ENCODE data around the gene KRTAP10-7. TPM values are rescaled to one million over a fixed set of nuclear protein-coding genes. Genes with fewer than 3 reads are reported as not detected.

The KRTAP10-7 gene
- total and polyA plus RNA-seq, 2 experiments from 2014 or later = not detected

DNA sequence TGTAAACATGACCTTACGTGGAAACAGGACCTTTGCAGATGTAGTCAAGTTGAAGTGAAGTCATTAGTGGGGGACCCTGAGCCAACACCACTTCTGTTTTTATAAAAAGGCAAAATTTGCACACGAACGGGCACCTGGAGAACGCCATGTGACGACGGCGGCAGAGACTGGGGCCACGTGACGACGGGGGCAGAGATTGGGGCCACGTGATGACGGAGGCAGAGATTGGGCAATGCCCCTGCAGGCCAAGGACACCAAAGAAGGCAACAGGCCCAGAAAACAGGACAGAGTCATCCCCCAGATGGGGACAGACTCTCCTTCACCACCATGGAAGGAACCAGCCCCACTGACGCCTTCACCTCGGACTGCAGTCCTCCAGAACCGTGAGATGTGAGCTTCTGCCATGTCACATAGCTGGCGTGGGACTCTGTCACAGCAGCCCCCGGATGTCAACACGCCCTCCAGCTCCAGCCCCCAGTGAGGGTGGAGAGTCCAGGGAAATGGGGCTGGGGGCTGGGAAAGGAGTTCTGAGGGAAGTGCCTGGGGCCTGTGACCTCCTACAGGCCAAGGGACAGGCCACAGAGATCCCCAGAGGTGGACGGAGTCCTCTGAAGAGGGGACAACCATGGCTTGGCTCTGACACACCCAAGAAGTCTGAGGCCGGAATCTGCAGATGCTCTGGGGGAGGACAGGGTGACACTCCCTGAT lies 50.0 kb downstream of the KRTAP10-7 start:
- TF ChIP-seq POLR2AphosphoS5 (IDR thresholded peaks at IDR 0.05; ENCODE audit: low read depth) = no peak
- TF ChIP-seq, protein P1, sequence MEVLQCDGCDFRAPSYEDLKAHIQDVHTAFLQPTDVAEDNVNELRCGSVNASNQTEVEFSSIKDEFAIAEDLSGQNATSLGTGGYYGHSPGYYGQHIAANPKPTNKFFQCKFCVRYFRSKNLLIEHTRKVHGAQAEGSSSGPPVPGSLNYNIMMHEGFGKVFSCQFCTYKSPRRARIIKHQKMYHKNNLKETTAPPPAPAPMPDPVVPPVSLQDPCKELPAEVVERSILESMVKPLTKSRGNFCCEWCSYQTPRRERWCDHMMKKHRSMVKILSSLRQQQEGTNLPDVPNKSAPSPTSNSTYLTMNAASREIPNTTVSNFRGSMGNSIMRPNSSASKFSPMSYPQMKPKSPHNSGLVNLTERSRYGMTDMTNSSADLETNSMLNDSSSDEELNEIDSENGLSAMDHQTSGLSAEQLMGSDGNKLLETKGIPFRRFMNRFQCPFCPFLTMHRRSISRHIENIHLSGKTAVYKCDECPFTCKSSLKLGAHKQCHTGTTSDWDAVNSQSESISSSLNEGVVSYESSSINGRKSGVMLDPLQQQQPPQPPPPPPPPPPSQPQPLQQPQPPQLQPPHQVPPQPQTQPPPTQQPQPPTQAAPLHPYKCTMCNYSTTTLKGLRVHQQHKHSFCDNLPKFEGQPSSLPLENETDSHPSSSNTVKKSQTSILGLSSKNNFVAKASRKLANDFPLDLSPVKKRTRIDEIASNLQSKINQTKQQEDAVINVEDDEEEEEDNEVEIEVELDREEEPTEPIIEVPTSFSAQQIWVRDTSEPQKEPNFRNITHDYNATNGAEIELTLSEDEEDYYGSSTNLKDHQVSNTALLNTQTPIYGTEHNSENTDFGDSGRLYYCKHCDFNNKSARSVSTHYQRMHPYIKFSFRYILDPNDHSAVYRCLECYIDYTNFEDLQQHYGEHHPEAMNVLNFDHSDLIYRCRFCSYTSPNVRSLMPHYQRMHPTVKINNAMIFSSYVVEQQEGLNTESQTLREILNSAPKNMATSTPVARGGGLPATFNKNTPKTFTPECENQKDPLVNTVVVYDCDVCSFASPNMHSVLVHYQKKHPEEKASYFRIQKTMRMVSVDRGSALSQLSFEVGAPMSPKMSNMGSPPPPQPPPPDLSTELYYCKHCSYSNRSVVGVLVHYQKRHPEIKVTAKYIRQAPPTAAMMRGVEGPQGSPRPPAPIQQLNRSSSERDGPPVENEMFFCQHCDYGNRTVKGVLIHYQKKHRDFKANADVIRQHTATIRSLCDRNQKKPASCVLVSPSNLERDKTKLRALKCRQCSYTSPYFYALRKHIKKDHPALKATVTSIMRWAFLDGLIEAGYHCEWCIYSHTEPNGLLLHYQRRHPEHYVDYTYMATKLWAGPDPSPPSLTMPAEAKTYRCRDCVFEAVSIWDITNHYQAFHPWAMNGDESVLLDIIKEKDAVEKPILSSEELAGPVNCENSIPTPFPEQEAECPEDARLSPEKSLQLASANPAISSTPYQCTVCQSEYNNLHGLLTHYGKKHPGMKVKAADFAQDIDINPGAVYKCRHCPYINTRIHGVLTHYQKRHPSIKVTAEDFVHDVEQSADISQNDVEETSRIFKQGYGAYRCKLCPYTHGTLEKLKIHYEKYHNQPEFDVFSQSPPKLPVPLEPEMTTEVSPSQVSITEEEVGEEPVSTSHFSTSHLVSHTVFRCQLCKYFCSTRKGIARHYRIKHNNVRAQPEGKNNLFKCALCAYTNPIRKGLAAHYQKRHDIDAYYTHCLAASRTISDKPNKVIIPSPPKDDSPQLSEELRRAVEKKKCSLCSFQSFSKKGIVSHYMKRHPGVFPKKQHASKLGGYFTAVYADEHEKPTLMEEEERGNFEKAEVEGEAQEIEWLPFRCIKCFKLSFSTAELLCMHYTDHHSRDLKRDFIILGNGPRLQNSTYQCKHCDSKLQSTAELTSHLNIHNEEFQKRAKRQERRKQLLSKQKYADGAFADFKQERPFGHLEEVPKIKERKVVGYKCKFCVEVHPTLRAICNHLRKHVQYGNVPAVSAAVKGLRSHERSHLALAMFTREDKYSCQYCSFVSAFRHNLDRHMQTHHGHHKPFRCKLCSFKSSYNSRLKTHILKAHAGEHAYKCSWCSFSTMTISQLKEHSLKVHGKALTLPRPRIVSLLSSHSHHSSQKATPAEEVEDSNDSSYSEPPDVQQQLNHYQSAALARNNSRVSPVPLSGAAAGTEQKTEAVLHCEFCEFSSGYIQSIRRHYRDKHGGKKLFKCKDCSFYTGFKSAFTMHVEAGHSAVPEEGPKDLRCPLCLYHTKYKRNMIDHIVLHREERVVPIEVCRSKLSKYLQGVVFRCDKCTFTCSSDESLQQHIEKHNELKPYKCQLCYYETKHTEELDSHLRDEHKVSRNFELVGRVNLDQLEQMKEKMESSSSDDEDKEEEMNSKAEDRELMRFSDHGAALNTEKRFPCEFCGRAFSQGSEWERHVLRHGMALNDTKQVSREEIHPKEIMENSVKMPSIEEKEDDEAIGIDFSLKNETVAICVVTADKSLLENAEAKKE (CRISPR knock-in tag; IDR thresholded peaks at IDR 0.05) = no peak
- TF ChIP-seq NANOG (IDR thresholded peaks at IDR 0.05; ENCODE audit: borderline replicate concordance) = no peak
- Histone ChIP-seq H3F3A (replicated peaks; ENCODE audit: low read depth) (no peaks in the 10 kb centered on the region), H3K27ac (ENCODE audit: low read depth) (no peak overlapping the region), H3K36me3 (ENCODE audit: insufficient read depth) (no peaks in the 10 kb centered on the region), H4K20me1 (replicated peaks; ENCODE audit: insufficient read depth) (no peaks in the 10 kb centered on the region), H3K79me2 (replicated peaks; ENCODE audit: insufficient read depth) (no peaks in the 10 kb centered on the region), H3K4me2 (no peak overlapping the region), H3K4me1 (ENCODE audit: insufficient read depth) (no peaks in the 10 kb centered on the region), H3K9me2 (ENCODE audit: insufficient read depth) (no peaks in the 10 kb centered on the region), H3K27me3 (ENCODE audit: insufficient read depth) (no peaks in the 10 kb centered on the region), H3K4me3 (no peak overlapping the region), H2AFZ (no peak overlapping the region)
- Mint-ChIP-seq H3K27ac (no peak overlapping the region), H3K4me1 (peaks cover 10% of the 10 kb centered on the region), H3K27me3 (ENCODE audit: insufficient read depth, low read depth, poor library complexity) (peaks cover 11% of the 10 kb centered on the region), H3K36me3 (ENCODE audit: low read depth) (no peaks in the 10 kb centered on the region; the same call in 2 of the 3 replicates), H3K9me3 (peaks cover 7% of the 10 kb centered on the region; the same call in 1 of the 3 replicates), H3K4me3 (no peak overlapping the region)
- DNase-seq (ENCODE audit: low spot score) = no peak
- ATAC-seq = no peak

DNA sequence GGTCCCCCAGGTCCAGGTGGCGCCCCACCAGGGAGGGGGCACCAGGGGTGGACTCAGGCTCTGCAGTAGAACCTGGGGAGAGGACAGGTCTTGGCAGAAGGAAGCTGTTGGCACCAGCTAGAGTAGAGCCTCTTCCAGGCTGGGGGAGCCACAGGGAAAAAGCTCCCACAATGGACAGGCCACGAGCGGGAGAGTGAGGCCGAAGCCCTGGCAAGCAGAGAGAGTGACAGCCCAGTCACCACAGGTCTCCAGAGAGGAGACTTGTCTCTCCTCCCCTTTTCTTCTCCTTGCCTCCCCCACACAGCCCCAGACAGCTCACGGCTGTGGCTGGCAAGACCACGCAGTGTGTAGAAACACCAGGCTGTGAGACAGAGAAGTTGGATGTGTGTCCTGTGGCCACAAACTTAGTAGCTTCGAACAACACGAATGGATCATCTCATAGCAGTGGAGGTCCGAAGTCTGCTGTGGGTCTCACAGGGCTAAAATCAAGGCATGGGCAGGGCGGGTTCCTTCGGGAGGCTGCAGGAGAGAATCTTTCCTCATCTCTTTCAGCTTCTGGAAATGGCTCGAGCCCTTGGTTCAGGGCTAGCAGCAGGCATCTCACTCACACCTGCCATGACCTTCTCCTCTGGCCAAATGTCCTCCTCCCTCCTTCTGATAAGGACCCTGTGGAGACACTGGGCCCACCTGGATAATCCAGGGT lies 50.7 kb downstream of the KRTAP10-7 start:
- Mint-ChIP-seq H3K36me3 (ENCODE audit: low read depth) (no peaks in the 10 kb centered on the region; the same call in 2 of the 3 replicates), H3K27me3 (ENCODE audit: insufficient read depth, low read depth, poor library complexity) (peaks cover 11% of the 10 kb centered on the region), H3K9me3 (peaks cover 4% of the 10 kb centered on the region), H3K27ac (no peak overlapping the region), H3K4me3 (no peak overlapping the region), H3K4me1 (peaks cover 10% of the 10 kb centered on the region)
- H3K9me2 ChIP-seq (ENCODE audit: insufficient read depth) = no peaks in the 10 kb centered on the region
- no peak overlapping the region for H3K4me2 ChIP-seq
- no peaks in the 10 kb centered on the region for H3K36me3 ChIP-seq (ENCODE audit: insufficient read depth)
- no peaks in the 10 kb centered on the region for H4K20me1 ChIP-seq (replicated peaks; ENCODE audit: insufficient read depth)
- no peaks in the 10 kb centered on the region for H3K79me2 ChIP-seq (replicated peaks; ENCODE audit: insufficient read depth)
- H3K4me1 ChIP-seq (ENCODE audit: insufficient read depth) = no peaks in the 10 kb centered on the region
- H3F3A ChIP-seq (replicated peaks; ENCODE audit: low read depth) = no peaks in the 10 kb centered on the region
- H3K4me3 ChIP-seq = no peak overlapping the region
- no peak overlapping the region for H3K27ac ChIP-seq (ENCODE audit: low read depth)
- ATAC-seq (no peak), DNase-seq (ENCODE audit: low spot score) (no peak)
- no peaks in the 10 kb centered on the region for H3K27me3 ChIP-seq (ENCODE audit: insufficient read depth)
- H2AFZ ChIP-seq = no peak overlapping the region
- TF ChIP-seq NANOG (IDR thresholded peaks at IDR 0.05; ENCODE audit: borderline replicate concordance) = no peak
- TF ChIP-seq EZH2phosphoT487 (IDR thresholded peaks at IDR 0.05; ENCODE audit: unreplicated experiment) = no peak
- TF ChIP-seq ZNF114 (CRISPR knock-in tag; IDR thresholded peaks at IDR 0.05) = no peak
- TF ChIP-seq ZNF331 (CRISPR knock-in tag; IDR thresholded peaks at IDR 0.05; ENCODE audit: low read depth) = no peak
- TF ChIP-seq POLR2AphosphoS5 (IDR thresholded peaks at IDR 0.05; ENCODE audit: low read depth) = no peak
- TF ChIP-seq, protein P2, sequence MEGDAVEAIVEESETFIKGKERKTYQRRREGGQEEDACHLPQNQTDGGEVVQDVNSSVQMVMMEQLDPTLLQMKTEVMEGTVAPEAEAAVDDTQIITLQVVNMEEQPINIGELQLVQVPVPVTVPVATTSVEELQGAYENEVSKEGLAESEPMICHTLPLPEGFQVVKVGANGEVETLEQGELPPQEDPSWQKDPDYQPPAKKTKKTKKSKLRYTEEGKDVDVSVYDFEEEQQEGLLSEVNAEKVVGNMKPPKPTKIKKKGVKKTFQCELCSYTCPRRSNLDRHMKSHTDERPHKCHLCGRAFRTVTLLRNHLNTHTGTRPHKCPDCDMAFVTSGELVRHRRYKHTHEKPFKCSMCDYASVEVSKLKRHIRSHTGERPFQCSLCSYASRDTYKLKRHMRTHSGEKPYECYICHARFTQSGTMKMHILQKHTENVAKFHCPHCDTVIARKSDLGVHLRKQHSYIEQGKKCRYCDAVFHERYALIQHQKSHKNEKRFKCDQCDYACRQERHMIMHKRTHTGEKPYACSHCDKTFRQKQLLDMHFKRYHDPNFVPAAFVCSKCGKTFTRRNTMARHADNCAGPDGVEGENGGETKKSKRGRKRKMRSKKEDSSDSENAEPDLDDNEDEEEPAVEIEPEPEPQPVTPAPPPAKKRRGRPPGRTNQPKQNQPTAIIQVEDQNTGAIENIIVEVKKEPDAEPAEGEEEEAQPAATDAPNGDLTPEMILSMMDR (conservative IDR thresholded peaks at IDR 0.05; ENCODE audit: low read depth in 2 of 2) = no peak
- TF ChIP-seq, protein P3, sequence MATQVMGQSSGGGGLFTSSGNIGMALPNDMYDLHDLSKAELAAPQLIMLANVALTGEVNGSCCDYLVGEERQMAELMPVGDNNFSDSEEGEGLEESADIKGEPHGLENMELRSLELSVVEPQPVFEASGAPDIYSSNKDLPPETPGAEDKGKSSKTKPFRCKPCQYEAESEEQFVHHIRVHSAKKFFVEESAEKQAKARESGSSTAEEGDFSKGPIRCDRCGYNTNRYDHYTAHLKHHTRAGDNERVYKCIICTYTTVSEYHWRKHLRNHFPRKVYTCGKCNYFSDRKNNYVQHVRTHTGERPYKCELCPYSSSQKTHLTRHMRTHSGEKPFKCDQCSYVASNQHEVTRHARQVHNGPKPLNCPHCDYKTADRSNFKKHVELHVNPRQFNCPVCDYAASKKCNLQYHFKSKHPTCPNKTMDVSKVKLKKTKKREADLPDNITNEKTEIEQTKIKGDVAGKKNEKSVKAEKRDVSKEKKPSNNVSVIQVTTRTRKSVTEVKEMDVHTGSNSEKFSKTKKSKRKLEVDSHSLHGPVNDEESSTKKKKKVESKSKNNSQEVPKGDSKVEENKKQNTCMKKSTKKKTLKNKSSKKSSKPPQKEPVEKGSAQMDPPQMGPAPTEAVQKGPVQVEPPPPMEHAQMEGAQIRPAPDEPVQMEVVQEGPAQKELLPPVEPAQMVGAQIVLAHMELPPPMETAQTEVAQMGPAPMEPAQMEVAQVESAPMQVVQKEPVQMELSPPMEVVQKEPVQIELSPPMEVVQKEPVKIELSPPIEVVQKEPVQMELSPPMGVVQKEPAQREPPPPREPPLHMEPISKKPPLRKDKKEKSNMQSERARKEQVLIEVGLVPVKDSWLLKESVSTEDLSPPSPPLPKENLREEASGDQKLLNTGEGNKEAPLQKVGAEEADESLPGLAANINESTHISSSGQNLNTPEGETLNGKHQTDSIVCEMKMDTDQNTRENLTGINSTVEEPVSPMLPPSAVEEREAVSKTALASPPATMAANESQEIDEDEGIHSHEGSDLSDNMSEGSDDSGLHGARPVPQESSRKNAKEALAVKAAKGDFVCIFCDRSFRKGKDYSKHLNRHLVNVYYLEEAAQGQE (IDR thresholded peaks at IDR 0.05; ENCODE audit: unreplicated experiment) = no peak
